NCI-H1436 treated with DMSO at 0.1 percent for 48 hours (cell line): ENCODE measurements around the gene PCDHGA12.
"Not testable (repeated sequence)": the region's sequence is repeated elsewhere in the genome, so short reads cannot be mapped to it uniquely, and the experiment has no call there.

ENCODE experiments used
- DNase-seq: peaks from one replicate; lab custom pipeline; 2025; lab: John Stamatoyannopoulos, UW

The PCDHGA12 gene

DNA sequence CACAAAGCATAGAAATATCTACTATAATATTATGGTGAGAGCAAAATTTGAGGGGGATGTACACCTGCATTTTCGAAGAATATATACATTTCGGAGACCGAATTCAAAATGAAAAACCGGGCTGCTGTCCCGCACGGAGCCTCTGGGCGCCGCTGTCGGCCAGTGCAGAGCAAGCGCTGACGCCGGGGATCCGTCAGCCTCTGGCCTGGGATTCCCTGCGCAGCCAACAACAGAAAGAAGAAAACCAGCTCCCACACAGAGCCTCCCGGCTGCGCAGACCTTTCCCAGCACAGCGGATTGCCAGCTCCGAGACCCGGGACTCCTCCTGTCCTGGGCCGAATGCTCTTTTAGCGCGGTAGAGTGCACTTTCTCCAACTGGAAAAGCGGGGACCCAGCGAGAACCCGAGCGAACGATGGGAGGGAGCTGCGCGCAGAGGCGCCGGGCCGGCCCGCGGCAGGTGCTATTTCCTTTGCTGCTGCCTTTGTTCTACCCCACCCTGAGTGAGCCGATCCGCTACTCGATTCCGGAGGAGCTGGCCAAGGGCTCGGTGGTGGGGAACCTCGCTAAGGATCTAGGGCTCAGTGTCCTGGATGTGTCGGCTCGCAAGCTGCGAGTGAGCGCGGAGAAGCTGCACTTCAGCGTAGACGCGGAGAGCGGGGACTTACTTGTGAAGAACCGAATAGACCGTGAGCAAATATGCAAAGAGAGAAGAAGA is 22.4 kb upstream of the PCDHGA12 start, which contains the start of gene PCDHGB6:
PCDHGB6 (plus strand) TSS at position 232 of the 716 bp plus-strand sequence; CDS start at position 414, 182 bp downstream.
- not testable (repeated sequence) for DNase-seq

DNA sequence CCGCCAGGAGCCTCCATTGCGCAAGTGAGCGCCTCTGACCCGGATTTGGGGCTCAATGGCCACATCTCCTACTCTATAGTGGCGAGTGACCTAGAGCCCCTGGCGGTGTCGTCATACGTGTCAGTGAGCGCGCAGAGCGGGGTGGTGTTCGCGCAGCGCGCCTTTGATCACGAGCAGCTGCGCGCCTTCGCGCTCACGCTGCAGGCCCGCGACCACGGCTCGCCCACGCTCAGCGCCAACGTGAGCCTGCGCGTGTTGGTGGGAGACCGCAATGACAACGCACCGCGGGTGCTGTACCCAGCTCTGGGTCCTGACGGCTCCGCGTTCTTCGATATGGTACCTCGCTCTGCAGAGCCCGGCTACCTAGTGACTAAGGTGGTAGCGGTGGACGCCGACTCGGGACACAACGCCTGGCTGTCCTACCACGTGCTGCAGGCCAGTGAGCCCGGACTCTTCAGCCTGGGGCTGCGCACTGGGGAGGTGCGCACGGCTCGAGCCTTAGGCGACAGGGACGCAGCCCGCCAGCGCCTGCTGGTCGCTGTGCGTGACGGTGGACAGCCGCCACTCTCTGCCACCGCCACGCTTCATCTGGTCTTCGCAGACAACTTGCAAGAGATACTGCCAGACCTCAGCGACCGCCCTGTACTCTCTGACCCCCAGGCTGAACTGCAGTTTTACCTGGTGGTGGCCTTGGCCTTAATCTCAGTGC is 20.6 kb upstream of the PCDHGA12 start:
- DNase-seq: no peak

DNA sequence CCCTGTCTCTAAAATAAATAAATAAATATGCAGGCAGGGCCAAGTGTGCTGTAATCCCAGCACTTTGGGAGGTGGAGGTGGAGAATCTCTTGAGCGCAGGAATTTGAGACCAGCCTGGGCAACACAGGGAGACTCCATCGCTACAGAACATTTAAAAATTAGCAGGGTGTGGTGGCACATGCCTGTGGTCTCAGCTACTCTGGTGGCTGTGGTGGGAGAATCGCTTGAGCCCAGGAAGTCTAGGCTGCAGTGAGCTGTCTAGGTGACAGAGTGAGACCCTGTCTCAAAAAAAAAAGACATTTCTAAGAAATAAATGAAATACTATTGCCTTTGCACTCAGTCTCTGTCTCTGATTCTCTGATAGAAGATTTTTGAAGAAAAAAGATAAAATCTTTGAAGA is 18.7 kb upstream of the PCDHGA12 start:
- no peak for DNase-seq

DNA sequence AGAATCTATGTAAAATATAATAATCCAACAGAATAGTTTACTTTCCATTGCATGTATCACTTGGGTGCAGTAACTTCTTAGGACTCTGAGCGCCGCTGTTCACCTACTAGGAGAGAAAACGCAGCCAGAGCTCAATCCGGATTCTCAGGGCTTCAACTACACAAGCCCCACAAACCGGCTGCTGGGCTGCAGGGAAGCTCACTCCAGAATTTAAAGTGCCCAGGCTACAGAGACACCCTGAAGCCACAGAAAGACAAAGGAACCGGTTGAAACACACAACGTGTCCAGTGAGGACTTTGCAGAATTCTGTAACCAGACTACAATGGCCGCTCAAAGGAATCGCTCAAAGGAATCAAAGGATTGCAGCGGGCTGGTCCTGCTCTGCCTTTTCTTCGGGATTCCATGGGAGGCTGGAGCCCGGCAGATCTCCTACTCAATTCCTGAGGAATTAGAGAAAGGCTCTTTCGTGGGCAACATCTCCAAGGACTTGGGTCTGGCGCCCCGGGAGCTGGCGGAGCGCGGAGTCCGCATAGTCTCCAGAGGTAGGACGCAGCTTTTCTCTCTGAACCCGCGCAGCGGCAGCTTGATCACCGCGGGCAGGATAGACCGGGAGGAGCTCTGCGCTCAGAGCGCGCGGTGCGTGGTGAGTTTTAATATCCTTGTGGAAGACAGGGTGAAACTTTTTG is 17.3 kb upstream of the PCDHGA12 start, which contains the start of gene PCDHGA10:
PCDHGA10 (plus strand) TSS at position 134 of the 686 bp plus-strand sequence; CDS start at position 323, 189 bp downstream.
- no peak for DNase-seq

DNA sequence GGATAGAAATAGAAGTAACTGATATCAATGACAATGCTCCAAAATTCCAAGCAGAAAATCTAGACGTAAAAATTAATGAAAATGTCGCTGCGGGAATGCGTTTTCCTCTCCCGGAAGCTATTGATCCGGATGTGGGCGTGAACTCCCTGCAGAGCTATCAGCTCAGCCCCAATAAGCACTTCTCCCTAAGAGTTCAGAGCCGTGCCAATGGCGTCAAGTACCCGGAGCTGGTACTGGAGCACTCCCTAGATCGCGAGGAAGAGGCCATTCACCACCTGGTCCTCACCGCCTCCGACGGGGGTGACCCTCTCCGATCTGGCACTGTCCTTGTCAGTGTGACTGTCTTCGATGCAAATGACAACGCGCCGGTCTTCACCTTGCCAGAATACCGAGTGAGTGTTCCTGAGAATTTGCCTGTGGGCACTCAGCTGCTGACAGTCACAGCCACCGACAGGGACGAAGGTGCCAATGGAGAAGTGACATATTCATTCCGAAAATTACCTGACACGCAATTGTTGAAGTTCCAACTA is 16.7 kb upstream of the PCDHGA12 start:
- DNase-seq: no peak

DNA sequence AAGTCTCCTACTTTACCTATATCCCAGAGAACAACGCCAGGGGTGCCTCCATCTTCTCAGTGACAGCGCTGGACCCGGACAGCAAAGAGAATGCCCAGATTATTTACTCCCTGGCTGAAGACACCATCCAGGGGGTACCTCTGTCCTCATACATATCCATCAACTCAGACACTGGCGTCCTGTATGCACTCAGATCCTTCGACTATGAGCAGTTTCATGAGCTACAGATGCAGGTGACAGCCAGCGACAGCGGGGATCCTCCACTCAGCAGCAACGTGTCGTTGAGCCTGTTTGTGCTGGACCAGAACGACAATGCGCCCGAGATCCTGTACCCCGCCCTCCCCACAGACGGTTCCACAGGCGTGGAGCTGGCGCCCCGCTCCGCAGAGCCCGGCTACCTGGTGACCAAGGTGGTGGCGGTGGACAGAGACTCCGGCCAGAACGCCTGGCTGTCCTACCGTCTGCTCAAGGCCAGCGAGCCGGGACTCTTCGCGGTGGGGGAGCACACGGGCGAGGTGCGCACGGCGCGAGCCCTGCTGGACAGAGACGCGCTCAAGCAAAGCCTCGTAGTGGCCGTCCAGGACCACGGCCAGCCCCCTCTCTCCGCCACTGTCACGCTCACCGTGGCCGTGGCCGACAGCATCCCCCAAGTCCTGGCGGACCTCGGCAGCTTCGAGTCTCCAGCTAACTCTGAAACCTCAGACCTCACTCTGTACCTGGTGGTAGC is 15.6 kb upstream of the PCDHGA12 start:
- not testable (repeated sequence) for DNase-seq

DNA sequence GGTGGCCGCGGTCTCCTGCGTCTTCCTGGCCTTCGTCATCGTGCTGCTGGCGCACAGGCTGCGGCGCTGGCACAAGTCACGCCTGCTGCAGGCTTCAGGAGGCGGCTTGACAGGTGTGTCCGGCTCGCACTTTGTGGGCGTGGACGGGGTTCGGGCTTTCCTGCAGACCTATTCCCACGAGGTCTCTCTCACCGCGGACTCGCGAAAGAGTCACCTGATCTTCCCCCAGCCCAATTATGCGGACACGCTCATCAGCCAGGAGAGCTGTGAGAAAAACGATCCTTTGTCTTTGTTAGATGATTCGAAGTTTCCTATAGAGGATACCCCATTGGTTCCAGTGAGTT is 15.1 kb upstream of the PCDHGA12 start:
- not testable (repeated sequence) for DNase-seq

DNA sequence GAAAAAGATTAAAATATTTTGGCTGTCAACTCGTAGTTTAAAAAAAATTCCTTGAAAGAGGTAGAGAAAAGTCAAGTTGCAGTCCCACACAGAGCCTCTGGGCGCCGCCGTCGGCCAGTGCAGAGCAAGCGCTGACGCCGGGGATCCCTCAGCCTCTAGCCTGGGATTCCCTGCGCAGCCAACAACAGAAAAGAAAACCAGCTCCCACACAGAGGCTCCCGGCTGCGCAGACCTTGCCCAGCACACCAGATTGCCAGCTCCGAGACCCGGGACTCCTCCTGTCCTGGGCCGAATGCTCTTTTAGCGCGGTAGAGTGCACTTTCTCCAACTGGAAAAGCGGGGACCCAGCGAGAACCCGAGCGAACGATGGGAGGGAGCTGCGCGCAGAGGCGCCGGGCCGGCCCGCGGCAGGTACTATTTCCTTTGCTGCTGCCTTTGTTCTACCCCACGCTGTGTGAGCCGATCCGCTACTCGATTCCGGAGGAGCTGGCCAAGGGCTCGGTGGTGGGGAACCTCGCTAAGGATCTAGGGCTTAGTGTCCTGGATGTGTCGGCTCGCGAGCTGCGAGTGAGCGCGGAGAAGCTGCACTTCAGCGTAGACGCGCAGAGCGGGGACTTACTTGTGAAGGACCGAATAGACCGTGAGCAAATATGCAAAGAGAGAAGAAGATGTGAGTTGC is 12.7 kb upstream of the PCDHGA12 start, which contains the start of gene PCDHGB7:
PCDHGB7 (plus strand) TSS at position 184 of the 679 bp plus-strand sequence; CDS start at position 367, 183 bp downstream.
- peak; percentile 17 for DNase-seq

DNA sequence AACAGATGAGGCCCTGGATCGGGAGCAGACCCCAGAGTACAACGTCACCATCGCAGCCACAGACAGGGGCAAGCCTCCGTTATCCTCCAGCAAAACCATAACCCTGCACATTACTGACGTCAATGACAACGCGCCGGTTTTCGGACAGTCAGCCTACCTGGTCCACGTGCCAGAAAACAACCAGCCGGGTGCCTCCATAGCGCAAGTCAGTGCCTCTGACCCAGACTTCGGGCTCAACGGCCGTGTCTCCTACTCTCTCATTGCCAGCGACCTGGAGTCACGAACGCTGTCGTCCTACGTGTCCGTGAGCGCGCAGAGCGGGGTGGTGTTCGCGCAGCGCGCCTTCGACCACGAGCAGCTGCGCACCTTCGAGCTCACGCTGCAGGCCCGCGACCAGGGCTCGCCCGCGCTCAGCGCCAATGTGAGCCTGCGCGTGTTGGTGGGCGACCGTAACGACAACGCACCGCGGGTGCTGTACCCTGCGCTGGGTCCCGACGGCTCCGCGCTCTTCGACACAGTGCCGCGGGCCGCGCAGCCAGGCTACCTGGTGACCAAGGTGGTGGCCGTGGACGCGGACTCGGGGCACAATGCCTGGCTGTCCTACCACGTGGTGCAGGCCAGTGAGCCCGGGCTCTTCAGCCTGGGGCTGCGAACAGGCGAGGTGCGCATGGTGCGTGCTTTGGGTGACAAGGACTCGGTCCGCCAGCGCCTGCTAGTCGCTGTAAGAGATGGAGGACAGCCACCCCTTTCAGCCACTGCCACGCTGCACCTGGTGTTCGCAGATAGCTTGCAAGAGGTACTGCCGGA is 11.0 kb upstream of the PCDHGA12 start:
- DNase-seq: no peak

DNA sequence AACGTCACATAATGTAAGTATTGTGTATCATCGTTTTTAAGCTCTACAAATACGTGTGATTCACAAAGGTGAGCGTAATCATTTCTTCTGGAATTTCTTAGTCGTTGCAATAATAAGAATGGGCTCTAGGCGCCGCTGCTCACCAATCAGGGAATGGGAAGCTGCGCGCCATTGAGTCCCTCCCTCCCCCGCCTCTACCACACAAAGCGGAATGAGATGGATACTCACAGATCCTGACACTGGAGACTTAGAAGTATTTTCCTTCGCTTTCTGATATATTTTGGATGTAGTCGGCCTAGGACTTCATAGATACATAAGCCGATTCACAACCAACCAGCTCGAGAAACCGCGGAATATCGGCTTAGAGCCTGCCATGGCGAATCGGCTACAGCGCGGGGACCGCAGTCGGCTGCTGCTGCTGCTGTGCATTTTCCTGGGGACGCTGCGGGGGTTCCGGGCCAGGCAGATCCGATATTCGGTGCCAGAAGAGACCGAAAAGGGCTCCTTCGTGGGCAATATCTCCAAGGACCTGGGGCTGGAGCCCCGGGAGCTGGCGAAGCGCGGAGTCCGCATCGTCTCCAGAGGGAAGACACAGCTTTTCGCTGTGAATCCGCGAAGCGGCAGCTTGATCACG is 9.3 kb upstream of the PCDHGA12 start, which contains the start of gene PCDHGA11:
PCDHGA11 (plus strand) TSS at position 197 of the 634 bp plus-strand sequence; CDS start at position 374, 177 bp downstream.
- no peak for DNase-seq

DNA sequence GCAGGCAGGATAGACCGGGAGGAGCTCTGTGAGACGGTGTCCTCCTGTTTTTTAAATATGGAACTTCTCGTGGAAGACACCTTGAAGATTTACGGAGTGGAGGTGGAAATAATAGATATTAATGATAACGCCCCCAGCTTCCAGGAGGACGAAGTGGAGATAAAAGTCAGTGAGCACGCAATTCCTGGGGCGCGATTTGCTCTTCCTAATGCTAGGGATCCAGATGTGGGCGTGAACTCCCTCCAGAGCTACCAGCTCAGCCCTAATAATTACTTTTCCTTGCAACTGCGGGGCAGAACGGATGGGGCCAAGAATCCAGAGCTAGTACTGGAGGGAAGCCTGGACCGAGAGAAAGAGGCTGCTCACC is 8.8 kb upstream of the PCDHGA12 start:
- no peak for DNase-seq

DNA sequence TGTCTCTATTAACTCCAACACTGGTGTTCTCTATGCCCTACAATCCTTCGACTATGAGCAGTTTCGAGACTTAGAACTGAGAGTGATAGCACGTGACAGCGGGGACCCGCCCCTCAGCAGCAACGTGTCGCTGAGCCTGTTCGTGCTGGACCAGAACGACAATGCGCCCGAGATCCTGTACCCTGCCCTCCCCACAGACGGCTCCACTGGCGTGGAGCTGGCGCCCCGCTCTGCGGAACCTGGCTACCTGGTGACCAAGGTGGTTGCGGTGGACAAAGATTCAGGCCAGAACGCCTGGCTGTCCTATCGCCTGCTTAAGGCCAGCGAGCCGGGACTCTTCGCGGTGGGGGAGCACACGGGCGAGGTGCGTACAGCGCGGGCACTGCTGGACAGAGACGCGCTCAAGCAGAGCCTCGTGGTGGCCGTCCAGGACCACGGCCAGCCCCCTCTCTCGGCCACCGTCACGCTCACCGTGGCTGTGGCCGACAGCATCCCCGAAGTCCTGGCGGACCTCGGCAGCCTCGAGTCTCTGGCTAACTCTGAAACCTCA is 7.5 kb upstream of the PCDHGA12 start:
- DNase-seq: no peak

DNA sequence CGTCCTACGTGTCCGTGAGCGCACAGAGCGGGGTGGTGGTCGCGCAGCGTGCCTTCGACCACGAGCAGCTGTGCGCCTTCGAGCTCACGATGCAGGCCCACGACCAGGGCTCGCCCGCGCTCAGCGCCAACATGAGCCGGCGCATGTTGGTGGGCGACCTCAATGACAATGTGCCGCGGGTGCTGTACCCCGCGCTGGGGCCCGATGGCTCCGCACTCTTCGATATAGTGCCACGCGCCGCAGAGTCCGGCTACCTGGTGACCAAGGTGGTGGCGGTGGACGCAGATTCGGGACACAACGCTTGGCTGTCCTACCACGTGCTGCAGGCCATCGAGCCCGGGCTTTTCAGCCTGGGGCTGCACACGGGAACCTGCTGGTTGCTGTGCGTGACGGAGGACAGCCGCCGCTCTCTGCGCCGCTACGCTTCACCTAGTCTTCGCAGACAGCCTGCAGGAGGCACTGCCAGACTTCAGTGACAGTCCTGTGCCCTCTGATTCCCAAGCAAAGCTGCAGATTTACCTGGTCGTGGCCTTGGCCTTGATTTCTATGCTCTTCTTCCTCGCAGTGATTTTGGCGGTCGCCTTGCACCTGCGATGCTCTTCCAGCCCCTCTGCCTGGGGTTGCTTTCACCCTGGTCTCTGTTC is 2.4 kb upstream of the PCDHGA12 start:
- no peak for DNase-seq

DNA sequence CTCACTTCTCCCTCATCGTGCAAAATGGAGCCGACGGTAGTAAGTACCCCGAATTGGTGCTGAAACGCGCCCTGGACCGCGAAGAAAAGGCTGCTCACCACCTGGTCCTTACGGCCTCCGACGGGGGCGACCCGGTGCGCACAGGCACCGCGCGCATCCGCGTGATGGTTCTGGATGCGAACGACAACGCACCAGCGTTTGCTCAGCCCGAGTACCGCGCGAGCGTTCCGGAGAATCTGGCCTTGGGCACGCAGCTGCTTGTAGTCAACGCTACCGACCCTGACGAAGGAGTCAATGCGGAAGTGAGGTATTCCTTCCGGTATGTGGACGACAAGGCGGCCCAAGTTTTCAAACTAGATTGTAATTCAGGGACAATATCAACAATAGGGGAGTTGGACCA is 979 bp downstream of the PCDHGA12 start:
- DNase-seq: no peak

DNA sequence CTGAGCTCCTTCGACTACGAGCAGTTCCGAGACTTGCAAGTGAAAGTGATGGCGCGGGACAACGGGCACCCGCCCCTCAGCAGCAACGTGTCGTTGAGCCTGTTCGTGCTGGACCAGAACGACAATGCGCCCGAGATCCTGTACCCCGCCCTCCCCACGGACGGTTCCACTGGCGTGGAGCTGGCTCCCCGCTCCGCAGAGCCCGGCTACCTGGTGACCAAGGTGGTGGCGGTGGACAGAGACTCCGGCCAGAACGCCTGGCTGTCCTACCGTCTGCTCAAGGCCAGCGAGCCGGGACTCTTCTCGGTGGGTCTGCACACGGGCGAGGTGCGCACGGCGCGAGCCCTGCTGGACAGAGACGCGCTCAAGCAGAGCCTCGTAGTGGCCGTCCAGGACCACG is 2.0 kb downstream of the PCDHGA12 start:
- DNase-seq: not testable (repeated sequence)

DNA sequence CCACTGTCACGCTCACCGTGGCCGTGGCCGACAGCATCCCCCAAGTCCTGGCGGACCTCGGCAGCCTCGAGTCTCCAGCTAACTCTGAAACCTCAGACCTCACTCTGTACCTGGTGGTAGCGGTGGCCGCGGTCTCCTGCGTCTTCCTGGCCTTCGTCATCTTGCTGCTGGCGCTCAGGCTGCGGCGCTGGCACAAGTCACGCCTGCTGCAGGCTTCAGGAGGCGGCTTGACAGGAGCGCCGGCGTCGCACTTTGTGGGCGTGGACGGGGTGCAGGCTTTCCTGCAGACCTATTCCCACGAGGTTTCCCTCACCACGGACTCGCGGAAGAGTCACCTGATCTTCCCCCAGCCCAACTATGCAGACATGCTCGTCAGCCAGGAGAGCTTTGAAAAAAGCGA is 2.4 kb downstream of the PCDHGA12 start:
- DNase-seq: not testable (repeated sequence)

DNA sequence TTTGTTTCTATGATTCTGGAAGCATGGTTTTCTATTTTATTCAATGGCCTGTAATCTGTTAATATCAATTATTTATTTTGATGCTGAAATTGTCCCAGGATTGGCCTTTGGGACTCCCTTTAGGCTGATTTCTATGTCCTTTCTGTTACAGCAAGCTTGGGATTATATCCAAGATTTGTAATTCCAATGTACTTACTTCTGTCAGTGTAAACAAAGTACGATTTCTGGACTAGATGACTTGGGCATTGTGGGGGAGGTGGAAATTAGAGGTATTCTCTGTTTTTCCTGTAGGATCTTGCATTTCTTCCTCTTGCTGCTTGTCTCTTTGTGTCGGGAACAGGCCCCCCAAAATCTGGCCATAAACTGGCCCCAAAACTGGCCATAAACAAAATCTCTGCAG is 3.7 kb downstream of the PCDHGA12 start:
- no peak for DNase-seq

DNA sequence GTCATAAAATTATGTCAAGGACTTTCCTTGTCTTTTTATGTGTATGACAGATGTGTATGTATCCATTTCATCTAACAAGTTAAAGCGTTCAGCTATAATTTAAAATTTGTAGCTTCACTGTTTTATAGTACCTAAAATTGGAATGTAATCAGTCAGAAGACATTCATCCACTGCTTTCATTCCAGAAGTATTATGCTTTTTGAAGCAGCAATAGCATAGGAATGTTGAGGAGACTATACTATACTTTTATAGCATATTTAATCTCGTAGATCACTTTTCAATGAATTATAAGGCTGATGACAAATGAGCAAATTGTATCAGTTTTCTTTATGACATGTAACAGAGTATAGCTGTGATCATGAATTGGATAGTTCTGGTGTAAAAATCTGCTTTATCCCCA is 6.9 kb downstream of the PCDHGA12 start:
- DNase-seq: no peak
